Measurements from ENCODE around the gene MRPS6. TPM values are rescaled to one million over a fixed set of nuclear protein-coding genes. Genes with fewer than 3 reads are reported as not detected.

Gene MRPS6
- total and polyA plus RNA-seq, 2 of the 13 experiments (the other 11 are each of a cell fraction or from before 2014, with no cell fraction given), result 14.2 to 26.9 TPM

GRCh38 chr21:34078915-34079314 is 5.5 kb downstream of the MRPS6 start:
- no peaks in the 10 kb centered on the region for H3K27me3 ChIP-seq (ENCODE audit: control insufficient read depth in 1 of 2, insufficient read depth in 2 of 2, low read length in 2 of 2)
- no peak overlapping the region for H2AFZ ChIP-seq (ENCODE audit: low read length)
- in situ Hi-C loops (cut with HindIII; ENCODE audit: extremely low pct_ligation_motif_present, low pct_unique_long_range_greater_than_20kb) (loop anchor here (10.0 kb wide), 1 partner anchor 126 kb away; no protein-coding TSS in a partner anchor), intact Hi-C loops (cut with micrococcal nuclease; ENCODE audit: unreplicated experiment) (no loop called here)
- POLR2A ChIA-PET, result no interaction called here
- no peak overlapping the region for H3K4me2 ChIP-seq (ENCODE audit: low read depth, low read length)
- DNase-seq (ENCODE audit: low spot score), result no peak
- no peak for ATAC-seq
- H3K79me2 ChIP-seq (ENCODE audit: insufficient read depth, low read length), result peaks cover 24% of the 10 kb centered on the region
- H4K20me1 ChIP-seq (ENCODE audit: insufficient read depth, low read length), result peaks cover 7% of the 10 kb centered on the region
- FAIRE-seq, result no peak
- CTCF ChIA-PET (ENCODE audit: low intra/inter-chr PET ratio, low total read pairs), result no interaction called here
- TF ChIP-seq EEA1 (CRISPR knock-in tag; IDR thresholded peaks at IDR 0.05; ENCODE audit: borderline replicate concordance) (no peak), DR1 (CRISPR knock-in tag; IDR thresholded peaks at IDR 0.05) (no peak), FOSL1 (CRISPR knock-in tag; IDR thresholded peaks at IDR 0.05; ENCODE audit: borderline replicate concordance) (no peak), ZNF775 (CRISPR knock-in tag; IDR thresholded peaks at IDR 0.05; ENCODE audit: borderline replicate concordance) (no peak), SRSF9 (IDR thresholded peaks at IDR 0.05; ENCODE audit: borderline replicate concordance, insufficient read depth, low read depth, low read length, poor library complexity, severe bottlenecking) (no peak), ZSCAN22 (CRISPR knock-in tag; IDR thresholded peaks at IDR 0.05) (no peak), ARID4A (CRISPR knock-in tag; IDR thresholded peaks at IDR 0.05; ENCODE audit: borderline replicate concordance) (no peak), ZNF737 (CRISPR knock-in tag; IDR thresholded peaks at IDR 0.05; ENCODE audit: borderline replicate concordance) (no peak), ZKSCAN1 (IDR thresholded peaks at IDR 0.05; ENCODE audit: low read length) (no peak), KLF15 (CRISPR knock-in tag; IDR thresholded peaks at IDR 0.05; ENCODE audit: borderline replicate concordance) (no peak), RBFOX2 (IDR thresholded peaks at IDR 0.05; ENCODE audit: low read depth, low read length) (0 out of 2 replicates have a peak, but pooled peaks have one; percentile 23), AGO2 (optimal IDR thresholded peaks at IDR 0.05; ENCODE audit: low read depth, low read length) (peak; percentile 40), KAT7 (CRISPR knock-in tag; IDR thresholded peaks at IDR 0.05; ENCODE audit: borderline replicate concordance) (no peak), TEF (CRISPR knock-in tag; IDR thresholded peaks at IDR 0.05) (no peak), HMG20A (CRISPR knock-in tag; IDR thresholded peaks at IDR 0.05; ENCODE audit: borderline replicate concordance) (no peak), MTF2 (CRISPR knock-in tag; IDR thresholded peaks at IDR 0.05; ENCODE audit: borderline replicate concordance) (no peak)
- no peak overlapping the region for H3K4me3 ChIP-seq (replicated peaks in 1 of 3; ENCODE audit: insufficient read depth in 1 of 3, low read depth in 2 of 3, low read length in 3 of 3)
- H3K36me3 ChIP-seq (replicated peaks in 1 of 2; ENCODE audit: control insufficient read depth in 1 of 2, insufficient read depth in 2 of 2, low read length in 2 of 2), result no peaks in the 10 kb centered on the region; a peak in 3 of 5 replicates
- WGBS (ENCODE audit: low lambda C conversion rate), result 98% methylated on average over 2 of the region's 2 CpGs
- H3K27ac ChIP-seq (ENCODE audit: extremely low read length, insufficient read depth, low read length), result no peak overlapping the region
- H3K9ac ChIP-seq (ENCODE audit: insufficient read depth, low read depth, low read length), result no peak overlapping the region
- H3K4me1 ChIP-seq (ENCODE audit: insufficient read depth, low read length), result peaks cover 34% of the 10 kb centered on the region
- H3K9me3 ChIP-seq (ENCODE audit: low read length), result no peaks in the 10 kb centered on the region
- no TSS peak for BruUV-seq (replicated peaks)

All from HepG2 (cell line).